ENCODE data around the gene TMCO5A. TPM values are rescaled to one million over a fixed set of nuclear protein-coding genes. Genes with fewer than 3 reads are reported as not detected.

TMCO5A gene
- total RNA-seq, 1 experiment from 2014 or later = not detected

- no peak for TF ChIP-seq TCF7L2 (IDR thresholded peaks at IDR 0.05; ENCODE audit: low read depth, low read length)
- TF ChIP-seq, protein P1, sequence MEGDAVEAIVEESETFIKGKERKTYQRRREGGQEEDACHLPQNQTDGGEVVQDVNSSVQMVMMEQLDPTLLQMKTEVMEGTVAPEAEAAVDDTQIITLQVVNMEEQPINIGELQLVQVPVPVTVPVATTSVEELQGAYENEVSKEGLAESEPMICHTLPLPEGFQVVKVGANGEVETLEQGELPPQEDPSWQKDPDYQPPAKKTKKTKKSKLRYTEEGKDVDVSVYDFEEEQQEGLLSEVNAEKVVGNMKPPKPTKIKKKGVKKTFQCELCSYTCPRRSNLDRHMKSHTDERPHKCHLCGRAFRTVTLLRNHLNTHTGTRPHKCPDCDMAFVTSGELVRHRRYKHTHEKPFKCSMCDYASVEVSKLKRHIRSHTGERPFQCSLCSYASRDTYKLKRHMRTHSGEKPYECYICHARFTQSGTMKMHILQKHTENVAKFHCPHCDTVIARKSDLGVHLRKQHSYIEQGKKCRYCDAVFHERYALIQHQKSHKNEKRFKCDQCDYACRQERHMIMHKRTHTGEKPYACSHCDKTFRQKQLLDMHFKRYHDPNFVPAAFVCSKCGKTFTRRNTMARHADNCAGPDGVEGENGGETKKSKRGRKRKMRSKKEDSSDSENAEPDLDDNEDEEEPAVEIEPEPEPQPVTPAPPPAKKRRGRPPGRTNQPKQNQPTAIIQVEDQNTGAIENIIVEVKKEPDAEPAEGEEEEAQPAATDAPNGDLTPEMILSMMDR (IDR thresholded peaks at IDR 0.05) = no peak
- no peak for TF ChIP-seq SIN3A (IDR thresholded peaks at IDR 0.05; ENCODE audit: borderline replicate concordance, insufficient read depth, low read depth, low read length)
- TF ChIP-seq POLR2AphosphoS5 (IDR thresholded peaks at IDR 0.05; ENCODE audit: low read depth, low read length) = no peak
- no peak for TF ChIP-seq REST (IDR thresholded peaks at IDR 0.05; ENCODE audit: insufficient read depth in 1 of 2, low read depth in 2 of 2, low read length in 1 of 2)
These were observed 49.9 kb downstream of the TMCO5A start for GRCh38 chr15:37984368-37984767.

GRCh38 chr15:37995461-37996347, 61.3 kb downstream of the TMCO5A start:
- Histone ChIP-seq H3K4me3 (ENCODE audit: low read depth in 2 of 2, low read length in 2 of 2) (no peak overlapping the region), H3K4me1 (ENCODE audit: control insufficient read depth, insufficient read depth, low read length) (no peaks in the 10 kb centered on the region), H3K27ac (ENCODE audit: low read length) (no peak overlapping the region), H3K36me3 (ENCODE audit: control insufficient read depth, insufficient read depth, low read length) (no peaks in the 10 kb centered on the region), H3K27me3 (ENCODE audit: control insufficient read depth, insufficient read depth, low read length) (no peaks in the 10 kb centered on the region), H3K9me3 (ENCODE audit: control insufficient read depth, insufficient read depth, low read depth, low read length) (no peaks in the 10 kb centered on the region)
- DNase-seq (ENCODE audit: low read depth, low spot score) (no peak), ATAC-seq (peak; percentile 78)
- intact Hi-C loops (cut with micrococcal nuclease; ENCODE audit: unreplicated experiment) = loop anchor here (1.0 to 5.0 kb wide), 4 partner anchors 357 to 687 kb away; no protein-coding TSS in a partner anchor
- in situ Hi-C loops (cut with HindIII; ENCODE audit: low pct_unique_long_range_greater_than_20kb, low sequenced_read_pairs) = no loop called here
- POLR2A ChIA-PET = interaction anchor here (0.7 kb wide), 1 partner anchor 352 kb away, joined by 3 read pairs; no protein-coding TSS in a partner anchor
- CTCF ChIA-PET = interaction anchor here (0.7 to 1.4 kb wide), 4 partner anchors 259 to 1091 kb away, joined by 3 to 4 read pairs (median 3); no protein-coding TSS in a partner anchor
- no peak for TF ChIP-seq REST (IDR thresholded peaks at IDR 0.05; ENCODE audit: insufficient read depth in 1 of 2, low read depth in 2 of 2, low read length in 1 of 2)
- TF ChIP-seq, protein P1 (IDR thresholded peaks at IDR 0.05) = peak; percentile 69
- no TSS peak for BruUV-seq (replicated peaks)

More at GRCh38 chr15:37984368-37984767, 49.9 kb downstream of the TMCO5A start:
- H3K9me3 ChIP-seq (ENCODE audit: control insufficient read depth, insufficient read depth, low read depth, low read length) = peaks cover 8% of the 10 kb centered on the region; the same call in 1 of the 2 replicates
- in situ Hi-C loops (cut with HindIII; ENCODE audit: low pct_unique_long_range_greater_than_20kb, low sequenced_read_pairs) = no loop called here
- no peaks in the 10 kb centered on the region for H3K36me3 ChIP-seq (ENCODE audit: control insufficient read depth, insufficient read depth, low read length)
- no peak for DNase-seq (ENCODE audit: low read depth, low spot score)
- no peaks in the 10 kb centered on the region for H3K27me3 ChIP-seq (ENCODE audit: control insufficient read depth, insufficient read depth, low read length)
- H3K4me3 ChIP-seq (ENCODE audit: low read depth in 2 of 2, low read length in 2 of 2) = no peak overlapping the region
- no TSS peak for BruUV-seq (replicated peaks)
- H3K4me1 ChIP-seq (ENCODE audit: control insufficient read depth, insufficient read depth, low read length) = no peaks in the 10 kb centered on the region
- no peak overlapping the region for H3K27ac ChIP-seq (ENCODE audit: low read length)
- CTCF ChIA-PET = interaction anchor here (0.6 kb wide), 1 partner anchor 20 kb away, joined by 8 read pairs; no protein-coding TSS in a partner anchor
- intact Hi-C loops (cut with micrococcal nuclease; ENCODE audit: unreplicated experiment) = no loop called here
- no peak for ATAC-seq
- POLR2A ChIA-PET = no interaction called here

All from Panc1 (cell line).